Measurements from ENCODE around the gene IGF1R.

IGF1R gene

GRCh38 chr15:98817745-98818144, 169.4 kb downstream of the IGF1R start:
- Histone ChIP-seq H3K27me3 (ENCODE audit: control insufficient read depth, insufficient read depth, low read length) (no peaks in the 10 kb centered on the region), H3K36me3 (ENCODE audit: control insufficient read depth, insufficient read depth, low read length) (no peaks in the 10 kb centered on the region; the same call in 1 of the 2 replicates), H3K9me3 (ENCODE audit: control insufficient read depth, insufficient read depth, low read length) (no peaks in the 10 kb centered on the region), H3K4me3 (ENCODE audit: low read depth, low read length) (no peak overlapping the region), H3K27ac (ENCODE audit: low read depth, low read length) (no peak overlapping the region), H3K4me1 (ENCODE audit: control insufficient read depth, insufficient read depth, low read length) (peaks cover 51% of the 10 kb centered on the region), H3K9ac (ENCODE audit: low read depth, low read length) (no peak overlapping the region)

DNA sequence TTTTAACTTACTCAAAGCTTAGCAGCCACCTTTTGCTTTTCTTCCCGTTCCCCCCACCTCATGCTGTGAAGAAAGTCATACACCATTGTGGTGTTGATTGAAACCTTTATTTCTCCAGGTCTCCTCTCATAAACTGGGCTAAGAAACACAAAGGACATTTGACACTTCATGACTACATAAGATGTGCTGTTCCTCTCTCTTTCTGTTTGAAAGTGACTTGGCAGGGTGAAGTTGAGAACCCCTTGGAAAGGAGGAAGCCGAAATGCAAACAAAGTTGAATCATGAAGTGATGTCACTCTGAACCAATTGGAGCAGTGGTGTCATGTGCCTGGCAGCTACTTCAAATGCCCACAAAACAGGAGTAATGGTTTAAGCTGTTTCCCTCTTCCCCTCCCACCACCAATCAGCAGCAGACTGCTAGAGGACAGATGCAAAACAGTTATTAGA, 174.7 kb downstream of the IGF1R start:
- Histone ChIP-seq H3K27me3 (ENCODE audit: control insufficient read depth, insufficient read depth, low read length) (no peaks in the 10 kb centered on the region), H3K36me3 (ENCODE audit: control insufficient read depth, insufficient read depth, low read length) (no peaks in the 10 kb centered on the region), H3K9me3 (ENCODE audit: control insufficient read depth, insufficient read depth, low read length) (no peaks in the 10 kb centered on the region), H3K27ac (ENCODE audit: low read depth, low read length) (peak overlapping the region; percentile 94), H3K4me1 (ENCODE audit: control insufficient read depth, insufficient read depth, low read length) (peaks cover 76% of the 10 kb centered on the region), H3K4me3 (ENCODE audit: low read depth, low read length) (peak overlapping the region; percentile 43), H3K9ac (ENCODE audit: low read depth, low read length) (peak overlapping the region; percentile 41)

GRCh38 chr15:98823616-98824015, 175.3 kb downstream of the IGF1R start:
- Histone ChIP-seq H3K36me3 (ENCODE audit: control insufficient read depth, insufficient read depth, low read length) (no peaks in the 10 kb centered on the region), H3K27me3 (ENCODE audit: control insufficient read depth, insufficient read depth, low read length) (no peaks in the 10 kb centered on the region), H3K9me3 (ENCODE audit: control insufficient read depth, insufficient read depth, low read length) (no peaks in the 10 kb centered on the region), H3K27ac (ENCODE audit: low read depth, low read length) (peak overlapping the region; percentile 94), H3K4me3 (ENCODE audit: low read depth, low read length) (peak overlapping the region; percentile 43), H3K4me1 (ENCODE audit: control insufficient read depth, insufficient read depth, low read length) (peaks cover 82% of the 10 kb centered on the region), H3K9ac (ENCODE audit: low read depth, low read length) (peak overlapping the region; percentile 41)

- H3K9ac ChIP-seq (ENCODE audit: low read depth, low read length) = no peak overlapping the region
- peaks cover under 1% of the 10 kb centered on the region for H3K9me3 ChIP-seq (ENCODE audit: control insufficient read depth, insufficient read depth, low read length)
- no peaks in the 10 kb centered on the region for H3K27me3 ChIP-seq (ENCODE audit: control insufficient read depth, insufficient read depth, low read length)
- H3K4me1 ChIP-seq (ENCODE audit: control insufficient read depth, insufficient read depth, low read length) = peaks cover 79% of the 10 kb centered on the region
- H3K27ac ChIP-seq (ENCODE audit: low read depth, low read length) = peak overlapping the region; percentile 94
- H3K4me3 ChIP-seq (ENCODE audit: low read depth, low read length) = no peak overlapping the region
- no peaks in the 10 kb centered on the region for H3K36me3 ChIP-seq (ENCODE audit: control insufficient read depth, insufficient read depth, low read length)
Observed at GRCh38 chr15:98824595-98824994, 176.3 kb downstream of the IGF1R start.

DNA sequence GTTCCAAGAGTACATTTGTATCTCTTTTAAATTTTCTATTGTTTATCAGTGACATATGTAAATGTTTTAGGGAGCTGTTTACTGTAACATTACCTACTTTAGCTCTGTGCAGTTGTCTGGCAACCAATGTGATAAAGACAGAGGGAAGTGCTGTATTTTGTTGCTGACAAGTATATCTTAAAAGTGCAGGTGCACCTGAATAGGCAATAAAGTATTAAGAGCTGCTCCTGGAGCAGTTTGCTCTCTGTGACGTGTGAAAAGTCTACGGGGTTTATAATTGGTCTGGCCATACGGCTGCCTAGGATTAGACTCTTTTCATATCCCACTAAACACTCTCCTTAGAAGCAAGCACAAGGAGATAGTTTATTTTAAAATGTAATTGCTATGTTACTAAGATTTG, 178.3 kb downstream of the IGF1R start:
- Histone ChIP-seq H3K27ac (ENCODE audit: low read depth, low read length) (peak overlapping the region; percentile 89), H3K36me3 (ENCODE audit: control insufficient read depth, insufficient read depth, low read length) (no peaks in the 10 kb centered on the region), H3K27me3 (ENCODE audit: control insufficient read depth, insufficient read depth, low read length) (no peaks in the 10 kb centered on the region), H3K4me1 (ENCODE audit: control insufficient read depth, insufficient read depth, low read length) (peaks cover 67% of the 10 kb centered on the region), H3K9me3 (ENCODE audit: control insufficient read depth, insufficient read depth, low read length) (peaks cover 15% of the 10 kb centered on the region), H3K9ac (ENCODE audit: low read depth, low read length) (no peak overlapping the region), H3K4me3 (ENCODE audit: low read depth, low read length) (peak overlapping the region; percentile 38; the same call in 1 of the 2 replicates)

DNA sequence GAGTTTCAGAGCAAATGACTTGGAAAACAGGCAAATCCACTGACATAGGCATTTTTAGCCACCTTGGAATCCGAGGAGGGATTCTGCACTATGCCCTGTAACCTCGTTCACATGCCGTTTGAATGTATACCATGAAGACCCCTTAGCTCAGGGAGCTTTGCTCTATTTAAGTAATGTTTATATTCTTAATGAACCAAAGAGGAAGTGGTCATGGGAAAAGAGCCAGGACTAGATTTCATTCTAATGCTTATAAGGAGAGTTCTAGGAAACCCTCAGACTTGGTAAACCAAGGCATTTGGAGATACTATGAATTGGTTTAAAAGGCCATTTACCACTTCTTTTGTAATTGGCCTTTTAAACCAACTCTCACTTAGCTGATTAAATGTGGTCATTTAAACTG, 178.9 kb downstream of the IGF1R start:
- Histone ChIP-seq H3K4me1 (ENCODE audit: control insufficient read depth, insufficient read depth, low read length) (peaks cover 67% of the 10 kb centered on the region), H3K9me3 (ENCODE audit: control insufficient read depth, insufficient read depth, low read length) (peaks cover 15% of the 10 kb centered on the region), H3K27me3 (ENCODE audit: control insufficient read depth, insufficient read depth, low read length) (no peaks in the 10 kb centered on the region), H3K9ac (ENCODE audit: low read depth, low read length) (no peak overlapping the region), H3K36me3 (ENCODE audit: control insufficient read depth, insufficient read depth, low read length) (no peaks in the 10 kb centered on the region), H3K4me3 (ENCODE audit: low read depth, low read length) (peak overlapping the region; percentile 38; the same call in 1 of the 2 replicates), H3K27ac (ENCODE audit: low read depth, low read length) (peak overlapping the region; percentile 89)

DNA sequence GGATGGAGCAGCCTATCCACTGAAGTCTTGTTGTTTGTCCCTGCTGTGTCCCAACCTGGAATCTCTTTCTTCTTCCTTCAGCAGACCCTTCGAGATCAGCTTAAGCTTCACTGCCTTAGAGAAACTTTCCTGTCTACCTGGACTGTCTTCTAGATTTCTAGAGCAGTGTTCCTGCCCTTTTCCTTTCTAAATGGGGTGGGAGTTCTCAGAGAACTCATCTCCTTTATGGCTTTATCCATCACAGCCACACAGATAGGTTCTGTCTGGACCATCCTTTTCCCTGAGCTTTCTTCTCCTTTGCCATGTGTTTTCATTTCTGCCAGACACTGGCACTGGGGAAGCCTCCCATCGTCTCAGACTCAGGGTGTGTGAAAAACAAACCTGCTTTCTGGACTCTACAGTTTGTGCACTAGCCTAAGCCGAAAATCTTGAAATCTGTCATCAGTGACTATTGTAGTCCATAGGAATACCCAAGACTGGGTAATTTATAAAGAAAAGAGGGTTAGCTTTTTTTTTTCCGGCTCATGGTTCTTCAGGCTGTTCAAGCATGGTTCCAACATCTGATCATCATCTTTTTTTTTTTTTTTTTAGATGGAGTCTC, 181.8 kb downstream of the IGF1R start:
- Histone ChIP-seq H3K27ac (ENCODE audit: low read depth, low read length) (no peak overlapping the region), H3K9ac (ENCODE audit: low read depth, low read length) (no peak overlapping the region), H3K9me3 (ENCODE audit: control insufficient read depth, insufficient read depth, low read length) (peaks cover 15% of the 10 kb centered on the region), H3K4me1 (ENCODE audit: control insufficient read depth, insufficient read depth, low read length) (peaks cover 45% of the 10 kb centered on the region), H3K36me3 (ENCODE audit: control insufficient read depth, insufficient read depth, low read length) (no peaks in the 10 kb centered on the region), H3K27me3 (ENCODE audit: control insufficient read depth, insufficient read depth, low read length) (no peaks in the 10 kb centered on the region), H3K4me3 (ENCODE audit: low read depth, low read length) (no peak overlapping the region)

DNA sequence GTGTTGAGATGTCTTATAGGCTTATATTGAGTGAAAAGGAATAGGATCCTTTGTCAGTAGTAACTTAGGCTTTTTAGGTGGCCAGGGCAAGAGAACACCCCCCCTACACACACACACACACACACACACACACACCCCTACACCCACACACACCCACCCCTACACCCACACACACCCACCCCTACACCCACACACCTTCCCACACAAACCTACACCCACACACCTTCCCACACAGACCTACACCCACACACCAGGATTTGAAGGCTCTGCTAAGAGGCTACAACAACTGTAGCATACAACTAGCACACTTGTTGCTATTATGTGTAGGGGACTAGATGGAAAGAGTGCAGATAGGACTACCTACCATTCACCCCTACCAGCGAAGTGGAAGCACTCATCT, 186.6 kb downstream of the IGF1R start:
- H3K9me3 ChIP-seq (ENCODE audit: control insufficient read depth, insufficient read depth, low read length) = peaks cover 11% of the 10 kb centered on the region

DNA sequence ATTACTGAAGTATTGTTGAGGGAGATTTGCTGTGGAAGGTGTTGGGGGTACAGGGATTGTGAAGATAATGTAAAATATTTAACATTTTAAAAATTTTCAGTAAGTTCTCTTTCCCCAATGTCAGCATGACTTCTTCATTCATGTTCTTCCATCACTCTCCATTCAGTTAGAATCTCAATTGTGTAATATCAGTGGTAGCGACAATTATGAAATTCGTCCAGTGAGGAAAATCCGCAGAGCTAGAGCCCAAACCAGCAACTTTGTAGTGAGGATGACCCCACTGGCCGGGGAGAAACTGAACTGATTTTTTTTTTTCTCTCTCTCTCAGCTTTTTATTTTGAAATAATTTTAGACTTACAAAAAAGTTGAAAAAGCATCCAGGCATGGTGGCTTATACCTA, 187.5 kb downstream of the IGF1R start:
- H3K9me3 ChIP-seq (ENCODE audit: control insufficient read depth, insufficient read depth, low read length) = peaks cover 4% of the 10 kb centered on the region; the same call in 1 of the 2 replicates
- peaks cover 9% of the 10 kb centered on the region for H3K4me1 ChIP-seq (ENCODE audit: control insufficient read depth, insufficient read depth, low read length)
- H3K36me3 ChIP-seq (ENCODE audit: control insufficient read depth, insufficient read depth, low read length) = peaks cover 3% of the 10 kb centered on the region; the same call in 1 of the 2 replicates
- H3K4me3 ChIP-seq (ENCODE audit: low read depth, low read length) = no peak overlapping the region
- no peaks in the 10 kb centered on the region for H3K27me3 ChIP-seq (ENCODE audit: control insufficient read depth, insufficient read depth, low read length)
- no peak overlapping the region for H3K27ac ChIP-seq (ENCODE audit: low read depth, low read length)
- no peak overlapping the region for H3K9ac ChIP-seq (ENCODE audit: low read depth, low read length)

More for the DNA sequence above, 186.6 kb downstream of the IGF1R start:
- H3K4me1 ChIP-seq (ENCODE audit: control insufficient read depth, insufficient read depth, low read length) = peaks cover 9% of the 10 kb centered on the region
- H3K27me3 ChIP-seq (ENCODE audit: control insufficient read depth, insufficient read depth, low read length) = no peaks in the 10 kb centered on the region
- no peak overlapping the region for H3K4me3 ChIP-seq (ENCODE audit: low read depth, low read length)
- H3K27ac ChIP-seq (ENCODE audit: low read depth, low read length) = no peak overlapping the region
- no peak overlapping the region for H3K9ac ChIP-seq (ENCODE audit: low read depth, low read length)
- H3K36me3 ChIP-seq (ENCODE audit: control insufficient read depth, insufficient read depth, low read length) = peaks cover 3% of the 10 kb centered on the region; the same call in 1 of the 2 replicates

GRCh38 chr15:98838387-98839259, 190.3 kb downstream of the IGF1R start:
- Histone ChIP-seq H3K4me3 (ENCODE audit: low read depth, low read length) (no peak overlapping the region), H3K27ac (ENCODE audit: low read depth, low read length) (no peak overlapping the region), H3K27me3 (ENCODE audit: control insufficient read depth, insufficient read depth, low read length) (no peaks in the 10 kb centered on the region), H3K36me3 (ENCODE audit: control insufficient read depth, insufficient read depth, low read length) (peaks cover 3% of the 10 kb centered on the region; the same call in 1 of the 2 replicates), H3K9ac (ENCODE audit: low read depth, low read length) (no peak overlapping the region), H3K4me1 (ENCODE audit: control insufficient read depth, insufficient read depth, low read length) (peaks cover 24% of the 10 kb centered on the region), H3K9me3 (ENCODE audit: control insufficient read depth, insufficient read depth, low read length) (no peaks in the 10 kb centered on the region)

DNA sequence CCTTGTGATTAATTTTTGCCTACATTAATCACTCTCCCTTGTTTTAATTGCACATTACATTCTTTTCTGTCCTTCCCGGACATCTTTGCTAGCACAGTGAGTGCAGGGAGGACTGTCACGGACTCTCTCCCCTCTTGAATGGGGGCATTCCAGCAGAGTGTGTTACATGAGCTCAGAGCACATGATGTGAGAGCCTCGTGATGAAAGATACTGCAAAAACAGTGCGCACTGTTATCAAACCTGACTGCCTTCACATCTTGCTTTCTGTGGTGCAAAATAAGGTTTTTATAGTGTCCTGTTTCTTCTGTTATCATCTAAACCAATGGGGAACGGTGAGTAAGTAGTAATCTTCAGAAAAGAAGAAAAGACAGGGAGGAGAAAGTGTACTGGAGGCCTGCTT, 191.7 kb downstream of the IGF1R start:
- Histone ChIP-seq H3K27ac (ENCODE audit: low read depth, low read length) (no peak overlapping the region), H3K4me1 (ENCODE audit: control insufficient read depth, insufficient read depth, low read length) (peaks cover 36% of the 10 kb centered on the region), H3K9me3 (ENCODE audit: control insufficient read depth, insufficient read depth, low read length) (no peaks in the 10 kb centered on the region), H3K4me3 (ENCODE audit: low read depth, low read length) (no peak overlapping the region), H3K9ac (ENCODE audit: low read depth, low read length) (no peak overlapping the region), H3K27me3 (ENCODE audit: control insufficient read depth, insufficient read depth, low read length) (no peaks in the 10 kb centered on the region), H3K36me3 (ENCODE audit: control insufficient read depth, insufficient read depth, low read length) (peaks cover 3% of the 10 kb centered on the region; the same call in 1 of the 2 replicates)
